SHP77 (cell line): ENCODE results near the gene USP15.
"Not testable (repeated sequence)": the region's sequence is repeated elsewhere in the genome, so short reads cannot be mapped to it uniquely, and the experiment has no call there.

ENCODE experiments used
- DNase-seq, 2 experiments: peaks; one replicate each; lab custom pipeline; 2025; lab: John Stamatoyannopoulos, UW

Gene USP15

GRCh38 chr12:62328296-62328921 lies 68.2 kb downstream of the USP15 start:
- DNase-seq: no peak

DNA sequence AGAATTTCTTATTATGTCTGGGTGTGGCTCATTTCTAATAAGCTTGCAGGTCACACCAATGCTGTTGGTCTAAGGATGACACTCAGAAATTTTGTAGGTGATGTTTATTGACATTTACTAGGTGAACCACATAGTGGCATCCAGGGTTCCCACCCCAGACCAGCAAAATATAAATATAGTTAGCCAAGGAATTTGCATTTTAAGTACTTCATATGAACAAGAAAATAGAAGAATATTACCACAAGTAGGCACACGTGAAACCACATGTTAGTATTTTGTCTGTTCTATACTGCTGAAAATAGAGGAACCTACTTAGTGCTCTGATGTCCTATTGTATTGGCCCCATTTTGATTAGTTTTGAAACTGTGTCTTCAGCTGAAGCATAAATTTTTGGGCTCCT lies 71.1 kb downstream of the USP15 start:
- no peak for DNase-seq

DNA sequence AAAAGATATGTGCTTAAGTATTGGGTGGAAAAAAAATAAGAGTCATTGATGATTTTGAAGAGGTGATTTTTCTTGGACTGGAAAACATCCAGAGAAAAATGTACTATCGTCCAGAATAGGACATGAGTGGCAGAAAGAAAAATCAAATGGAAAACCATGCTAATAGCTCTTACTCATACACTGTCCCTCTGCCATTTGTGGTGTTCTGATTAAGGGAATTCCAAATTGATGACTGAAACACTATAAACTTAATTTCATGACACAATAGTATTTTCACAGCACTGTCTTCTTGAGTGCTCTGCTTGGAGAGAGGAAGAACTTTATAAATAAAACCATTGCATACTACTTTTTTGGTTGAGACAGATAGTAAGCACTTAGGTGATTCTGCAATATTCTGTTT lies 72.4 kb downstream of the USP15 start:
- no peak for DNase-seq

DNA sequence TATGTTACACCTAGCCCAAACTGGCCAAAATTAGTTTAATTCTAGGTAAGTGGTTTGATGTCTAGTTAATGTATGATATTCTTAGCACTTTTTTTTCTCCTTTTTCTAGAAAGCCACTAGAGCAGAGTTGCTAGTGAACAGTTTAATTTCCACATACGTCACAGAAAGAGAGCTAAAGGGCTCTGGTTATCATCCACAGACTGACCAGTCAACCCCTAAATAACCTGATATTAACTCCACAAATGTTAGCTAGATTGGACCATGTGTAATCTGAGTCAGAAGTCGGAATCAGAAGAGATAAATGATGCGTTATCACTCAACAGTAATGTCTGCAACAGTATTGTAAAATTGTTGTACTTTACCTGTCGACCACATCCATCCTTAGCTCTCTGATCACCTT lies 74.9 kb downstream of the USP15 start:
- DNase-seq: no peak

DNA sequence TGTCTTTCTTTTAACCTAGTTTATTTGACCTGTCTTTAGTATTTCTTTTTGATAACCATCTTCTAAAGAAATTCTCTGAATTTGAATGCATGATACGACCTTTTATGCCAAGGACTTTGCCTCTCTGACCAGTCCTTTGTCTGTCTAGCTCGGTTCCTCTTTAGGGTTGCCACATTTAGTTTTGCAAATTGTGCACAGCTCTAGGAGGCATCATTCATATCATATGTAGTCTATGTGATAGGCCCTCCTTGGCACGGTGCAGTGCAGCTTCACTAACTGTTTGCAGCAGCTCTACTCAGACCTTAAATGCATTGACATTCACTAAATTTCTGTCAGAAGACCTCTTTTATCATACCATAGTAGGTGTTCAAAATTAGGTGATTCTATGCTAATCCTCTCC lies 75.6 kb downstream of the USP15 start:
- no peak for DNase-seq

DNA sequence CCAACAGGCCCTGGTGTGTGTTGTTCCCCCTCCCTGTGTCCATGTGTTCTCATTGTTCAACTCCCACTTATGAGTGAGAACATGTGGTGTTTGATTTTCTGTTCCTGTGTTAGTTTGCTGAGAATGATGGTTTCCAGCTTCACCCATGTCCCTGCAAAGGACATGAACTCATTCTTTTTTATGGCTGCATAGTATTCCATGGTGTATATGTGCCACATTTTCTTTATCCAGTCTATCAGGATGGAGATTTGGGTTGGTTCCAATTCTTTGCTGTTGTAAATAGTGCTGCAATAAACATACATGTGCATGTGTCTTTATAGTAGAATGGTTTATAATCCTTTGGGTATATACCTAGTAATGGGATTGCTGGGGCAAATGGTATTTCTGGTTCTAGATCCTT lies 77.4 kb downstream of the USP15 start:
- DNase-seq: not testable (repeated sequence)

DNA sequence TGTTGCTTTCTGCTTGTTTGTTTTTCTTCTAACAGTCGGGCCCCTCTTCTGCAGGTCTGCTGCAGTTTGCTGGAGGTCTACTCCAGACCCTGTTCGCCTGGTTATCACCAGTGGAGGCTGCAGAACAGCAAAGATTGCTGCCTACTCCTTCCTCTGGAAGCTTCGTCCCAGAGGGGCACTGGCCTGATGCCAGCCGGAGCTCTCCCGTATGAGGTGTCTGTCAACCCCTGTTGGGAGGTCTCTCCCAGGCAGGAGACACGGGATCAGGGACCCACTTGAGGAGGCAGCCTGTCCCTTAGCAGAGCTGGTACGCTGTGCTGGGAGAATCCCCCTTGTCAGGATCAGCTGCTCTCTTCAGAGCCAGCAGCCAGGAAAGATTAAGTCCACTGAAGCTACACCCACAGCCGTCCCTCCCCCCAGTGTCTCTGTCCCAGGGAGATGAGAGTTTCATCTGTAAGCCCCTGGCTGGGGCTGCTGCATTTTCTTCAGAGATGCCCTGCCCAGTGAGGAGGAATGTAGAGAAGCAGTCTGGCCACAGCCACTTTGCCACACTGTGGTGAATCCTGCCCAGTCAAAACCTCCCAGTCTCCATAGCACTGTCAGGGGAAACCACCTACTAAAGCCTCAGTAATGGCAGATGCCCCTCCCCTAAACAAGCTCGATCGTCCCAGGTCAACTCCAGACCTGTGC lies 82.6 kb downstream of the USP15 start:
- DNase-seq: not testable (repeated sequence)

DNA sequence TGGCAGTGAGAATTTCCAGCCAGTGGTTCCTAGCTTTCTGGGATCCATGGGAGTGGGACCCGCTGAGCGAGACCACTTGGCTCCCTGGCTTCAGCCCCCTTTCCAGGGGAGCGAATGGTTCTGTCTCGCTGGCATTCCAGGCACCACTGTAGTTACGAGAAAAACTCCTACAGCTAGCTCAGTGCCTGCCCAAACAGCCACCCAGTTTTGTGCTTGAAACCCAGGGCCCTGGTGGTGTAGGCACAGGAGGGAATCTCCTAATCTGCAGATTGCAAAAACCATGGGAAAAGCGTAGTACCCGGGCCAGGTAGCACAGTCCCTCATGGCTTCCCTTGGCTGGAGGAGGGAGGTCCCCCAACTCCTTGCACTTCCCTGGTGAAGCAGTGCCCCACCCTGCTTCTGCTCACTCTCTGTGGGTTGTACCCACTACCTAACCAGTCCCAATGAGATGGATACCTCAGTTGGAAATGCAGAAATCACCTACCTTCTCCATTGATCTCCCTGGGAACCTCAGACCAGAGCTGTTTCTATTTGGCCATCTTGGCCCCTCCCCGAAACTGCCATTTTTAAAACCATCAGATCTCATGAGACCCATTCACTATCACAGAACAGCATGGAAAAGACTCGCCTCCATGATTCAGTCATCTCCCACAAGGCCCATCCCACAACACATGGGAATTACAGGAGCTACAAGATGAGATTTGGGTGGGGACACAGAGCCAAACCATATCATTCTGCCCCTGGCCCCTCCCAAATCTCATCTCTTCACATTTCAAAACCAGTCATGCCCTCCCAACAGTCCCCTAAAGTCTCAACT lies 83.3 kb downstream of the USP15 start:
- DNase-seq: not testable (repeated sequence)

GRCh38 chr12:62344731-62345556 lies 84.7 kb downstream of the USP15 start:
- not testable (repeated sequence) for DNase-seq

GRCh38 chr12:62345667-62346066 lies 85.5 kb downstream of the USP15 start:
- no peak for DNase-seq

- DNase-seq: no peak
Observed at GRCh38 chr12:62346817-62347216, 86.6 kb downstream of the USP15 start.

DNA sequence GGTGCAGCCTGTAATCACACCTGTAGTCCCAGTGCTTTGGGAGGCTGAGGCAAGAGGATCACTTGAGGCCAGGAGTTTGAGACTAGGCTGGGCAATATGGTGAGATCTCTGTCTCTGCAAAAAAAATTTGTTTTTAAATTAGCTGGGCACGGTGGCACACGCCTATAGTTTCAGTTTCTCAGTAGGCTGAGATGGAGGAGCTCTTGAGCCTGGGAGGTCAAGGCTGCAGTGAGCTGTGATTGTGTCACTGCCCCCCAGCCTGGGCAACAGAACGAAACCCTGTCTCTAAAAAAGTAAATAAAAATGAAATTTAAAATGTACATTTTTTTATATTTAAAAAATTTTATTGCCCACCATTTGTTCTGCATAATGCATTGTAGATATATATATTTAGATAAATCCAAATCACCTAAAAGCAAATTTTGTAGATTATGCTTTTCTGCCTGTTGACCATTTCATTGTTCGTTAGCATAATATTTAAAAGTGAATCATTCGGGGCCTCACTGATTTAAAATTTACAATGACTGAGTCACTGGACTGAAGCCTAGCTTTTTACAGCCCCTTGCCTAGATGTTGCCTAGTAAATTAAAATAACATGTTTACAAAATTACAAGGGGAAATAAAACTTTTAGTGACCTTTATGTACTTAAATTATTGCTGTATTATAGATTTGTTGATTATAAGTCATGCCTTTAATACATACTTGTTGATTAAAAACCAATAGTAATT lies 87.9 kb downstream of the USP15 start:
- DNase-seq: no peak

GRCh38 chr12:62350554-62350953 lies 90.3 kb downstream of the USP15 start:
- no peak for DNase-seq

- no peak for DNase-seq
Observed at GRCh38 chr12:62351326-62351725, 91.1 kb downstream of the USP15 start.

- no peak for DNase-seq
Observed at GRCh38 chr12:62361048-62361447, 100.8 kb downstream of the USP15 start.

GRCh38 chr12:62363506-62363905 lies 103.3 kb downstream of the USP15 start:
- no peak for DNase-seq

GRCh38 chr12:62364697-62365096 lies 104.5 kb downstream of the USP15 start:
- not testable (repeated sequence) for DNase-seq

DNA sequence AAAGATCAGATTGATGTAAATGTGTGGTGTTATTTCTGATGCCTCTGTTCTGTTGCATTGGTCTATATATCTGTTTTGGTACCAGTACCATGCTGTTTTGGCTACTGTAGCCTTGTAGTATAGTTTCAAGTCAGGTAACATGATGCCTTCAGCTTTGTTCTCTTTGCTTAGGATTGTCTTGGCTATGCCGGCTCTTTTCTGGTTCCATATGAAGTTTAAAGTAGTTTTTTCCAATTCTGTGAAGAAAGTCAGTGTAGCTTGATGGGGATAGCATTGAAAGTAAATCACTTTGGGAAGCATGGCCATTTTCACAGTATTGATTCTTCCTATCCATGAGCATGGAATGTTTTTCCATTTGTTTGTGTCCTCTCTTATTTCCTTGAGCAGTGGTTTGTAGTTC lies 105.6 kb downstream of the USP15 start:
- DNase-seq: not testable (repeated sequence)

GRCh38 chr12:62368430-62369223 lies 108.4 kb downstream of the USP15 start:
- not testable (repeated sequence) for DNase-seq

- DNase-seq: no peak
Observed at GRCh38 chr12:62370189-62370588, 110.0 kb downstream of the USP15 start.

DNA sequence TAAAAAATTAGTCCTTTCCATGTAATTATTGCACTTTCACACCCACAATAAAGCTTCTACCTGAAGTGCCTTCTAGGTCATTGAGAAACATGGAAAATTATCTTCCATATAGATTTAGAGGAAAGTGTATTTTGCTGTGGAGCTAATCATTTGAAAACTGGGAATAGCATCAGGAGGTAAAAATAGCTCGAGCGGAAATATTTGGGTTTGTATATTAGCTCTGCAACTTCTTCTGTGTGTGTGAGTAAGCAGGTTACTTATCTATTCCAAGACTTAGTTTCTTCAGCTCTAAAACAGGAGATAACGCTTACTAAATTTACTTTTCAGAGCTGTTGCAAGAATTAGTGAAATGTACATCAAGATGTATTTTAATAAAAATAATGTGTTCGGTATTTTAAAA lies 111.5 kb downstream of the USP15 start:
- no peak for DNase-seq
